HepG2 (cell line): ENCODE results near the gene SYMPK. TPM values are rescaled to one million over a fixed set of nuclear protein-coding genes. Genes with fewer than 3 reads are reported as not detected.

Experiments
- CHD2 ChIP-seq: IDR thresholded peaks from 2 replicates; pipeline ENCODE4 v1.6.1; 2011; ENCODE audit warnings: low read depth, low read length, improper control_type of control experiment
- MAZ ChIP-seq, 2 experiments: sonication (generic) in 1 of 2; formaldehyde crosslinking in 1 of 2; IDR thresholded peaks; 2 replicates each; pipeline versions ENCODE4 v1.5.0 to v1.6.1; 2012 to 2020; ENCODE audit warnings: low read depth in 2 of 2, mild to moderate bottlenecking in 2 of 2, borderline replicate concordance in 1 of 2, improper control_type of control experiment in 1 of 2, low read length in 1 of 2, missing genetic modification reagents in 1 of 2, moderate library complexity in 1 of 2
- MED8 ChIP-seq: sonication (generic); formaldehyde crosslinking; IDR thresholded peaks from 2 replicates; pipeline ENCODE4 v1.8.1; 2023; ENCODE audit warnings: mild to moderate bottlenecking, missing genetic modification reagents; ENCODE audit not compliant: insufficient replicate concordance
- RFXANK ChIP-seq: IDR thresholded peaks from 2 replicates; pipeline ENCODE4 v1.6.1; 2016
- THAP11 ChIP-seq: IDR thresholded peaks from 2 replicates; pipeline ENCODE4 v1.6.1; 2016; ENCODE audit warnings: missing biosample characterization, missing genetic modification reagents
- ZEB1 ChIP-seq: IDR thresholded peaks from 2 replicates; pipeline ENCODE4 v1.6.1; 2012; ENCODE audit warnings: mild to moderate bottlenecking, low read depth, inconsistent platforms; ENCODE audit not compliant: insufficient replicate concordance
- ZNF296 ChIP-seq: sonication (generic); formaldehyde crosslinking; conservative IDR thresholded peaks from 2 replicates; pipeline ENCODE4 v1.5.0; 2020; ENCODE audit warnings: mild to moderate bottlenecking, missing genetic modification reagents
- polyA plus RNA-seq, 8 experiments: library from polyadenylated mRNA; depleted of rRNA in 3 of 8; stranded (reverse) in 7 of 8; unstranded in 1 of 8; fragments of >200 nt; fragmentation: Illumina TruSeq in 4 of 8; extraction: Trizol in 4 of 8; gene quantifications; 2 replicates each; pipeline versions ENCODE4 v1.2.1 to v1.2.3, GENCODE V29; 2011 to 2016; ENCODE audit warnings: low read depth in 4 of 8, missing spikeins in 1 of 8, mixed read lengths in 1 of 8; ENCODE audit not compliant: insufficient read depth in 1 of 8
- total RNA-seq, 5 experiments: library from RNA; depleted of rRNA; stranded (reverse); fragments of >200 nt; fragmentation: Illumina TruSeq; extraction: Trizol; gene quantifications; 2 replicates each; pipeline ENCODE4 v1.2.3, GENCODE V29; 2016; ENCODE audit warnings: low read depth in 1 of 5
- TF ChIP-seq, protein P1 (sequence below): sonication (generic); formaldehyde crosslinking; IDR thresholded peaks from 2 replicates; pipeline ENCODE4 v1.5.0; 2020; ENCODE audit warnings: mild to moderate bottlenecking, missing genetic modification reagents
- TF ChIP-seq, protein P2 (sequence below), 2 experiments: sonication (generic) in 1 of 2; formaldehyde crosslinking in 1 of 2; IDR thresholded peaks; 2 replicates each; pipeline versions ENCODE4 v1.4.0 to v1.6.1; 2016 to 2020; ENCODE audit warnings: borderline replicate concordance in 1 of 2, low read depth in 1 of 2, mild to moderate bottlenecking in 1 of 2, missing genetic modification reagents in 1 of 2
- TF ChIP-seq, protein P3 (sequence below): sonication (generic); formaldehyde crosslinking; IDR thresholded peaks from one replicate; pipeline ENCODE4 v1.5.1; 2020; ENCODE audit warnings: mild to moderate bottlenecking, missing genetic modification reagents; ENCODE audit errors: not compliant biosample characterization

Gene SYMPK
- total and polyA plus RNA-seq, 2 of the 13 experiments (the other 11 are each of a cell fraction or from before 2014, with no cell fraction given): 21.9 to 55.7 TPM

DNA sequence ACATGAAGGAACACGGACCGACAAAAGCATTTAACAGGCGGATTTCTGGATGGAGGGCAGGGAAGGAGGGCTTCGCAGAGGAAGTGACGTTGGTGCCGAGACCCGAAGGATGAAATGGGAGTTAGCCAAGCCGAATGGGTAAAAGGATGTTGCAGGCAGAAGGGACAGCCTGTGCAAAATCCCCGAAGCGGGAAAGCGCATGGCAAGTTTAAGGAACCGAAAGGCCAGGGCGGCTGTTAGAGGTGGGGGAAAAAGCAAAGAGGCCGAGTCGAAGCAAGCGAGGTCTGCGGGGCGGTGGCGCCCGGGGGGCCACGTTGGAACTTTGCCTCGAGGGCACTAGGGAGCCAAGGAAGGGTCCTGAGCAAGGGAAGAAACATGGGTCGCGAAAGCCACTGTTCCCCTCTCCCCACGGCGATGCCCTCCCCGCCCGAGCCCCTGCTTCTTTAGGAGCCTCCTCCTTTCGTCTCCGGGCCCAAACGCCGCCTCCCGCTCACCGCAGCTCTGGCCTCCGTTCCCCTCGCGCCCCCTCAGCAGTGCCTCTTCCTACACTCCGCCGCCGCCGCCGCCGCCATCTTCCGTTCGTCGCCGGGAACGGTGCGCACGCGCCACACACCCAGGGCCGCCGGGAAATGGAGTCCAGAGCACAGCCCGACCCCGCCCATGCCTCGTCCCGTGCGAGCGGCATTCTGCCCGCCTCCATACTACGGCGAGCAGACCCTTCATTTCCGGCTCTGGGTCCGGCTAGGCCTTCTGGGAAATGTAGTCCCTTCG, at the start of gene SYMPK (continued):
- TF ChIP-seq ZNF296 (CRISPR knock-in tag) (no peak), MED8 (CRISPR knock-in tag) (peak; percentile 62), THAP11 (CRISPR knock-in tag) (peak; percentile 98), RFXANK (no peak), CHD2 (peak; percentile 40; the same call in 1 of the 2 replicates), MAZ (IDR thresholded peaks at IDR 0.05; ENCODE audit: borderline replicate concordance, low read depth, low read length) (no peak), MAZ (CRISPR knock-in tag; IDR thresholded peaks at IDR 0.05; ENCODE audit: low read depth) (peak; percentile 86), ZEB1 (no peak)
- TF ChIP-seq, protein P1, sequence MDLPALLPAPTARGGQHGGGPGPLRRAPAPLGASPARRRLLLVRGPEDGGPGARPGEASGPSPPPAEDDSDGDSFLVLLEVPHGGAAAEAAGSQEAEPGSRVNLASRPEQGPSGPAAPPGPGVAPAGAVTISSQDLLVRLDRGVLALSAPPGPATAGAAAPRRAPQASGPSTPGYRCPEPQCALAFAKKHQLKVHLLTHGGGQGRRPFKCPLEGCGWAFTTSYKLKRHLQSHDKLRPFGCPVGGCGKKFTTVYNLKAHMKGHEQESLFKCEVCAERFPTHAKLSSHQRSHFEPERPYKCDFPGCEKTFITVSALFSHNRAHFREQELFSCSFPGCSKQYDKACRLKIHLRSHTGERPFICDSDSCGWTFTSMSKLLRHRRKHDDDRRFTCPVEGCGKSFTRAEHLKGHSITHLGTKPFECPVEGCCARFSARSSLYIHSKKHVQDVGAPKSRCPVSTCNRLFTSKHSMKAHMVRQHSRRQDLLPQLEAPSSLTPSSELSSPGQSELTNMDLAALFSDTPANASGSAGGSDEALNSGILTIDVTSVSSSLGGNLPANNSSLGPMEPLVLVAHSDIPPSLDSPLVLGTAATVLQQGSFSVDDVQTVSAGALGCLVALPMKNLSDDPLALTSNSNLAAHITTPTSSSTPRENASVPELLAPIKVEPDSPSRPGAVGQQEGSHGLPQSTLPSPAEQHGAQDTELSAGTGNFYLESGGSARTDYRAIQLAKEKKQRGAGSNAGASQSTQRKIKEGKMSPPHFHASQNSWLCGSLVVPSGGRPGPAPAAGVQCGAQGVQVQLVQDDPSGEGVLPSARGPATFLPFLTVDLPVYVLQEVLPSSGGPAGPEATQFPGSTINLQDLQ: no peak
- TF ChIP-seq, protein P2, sequence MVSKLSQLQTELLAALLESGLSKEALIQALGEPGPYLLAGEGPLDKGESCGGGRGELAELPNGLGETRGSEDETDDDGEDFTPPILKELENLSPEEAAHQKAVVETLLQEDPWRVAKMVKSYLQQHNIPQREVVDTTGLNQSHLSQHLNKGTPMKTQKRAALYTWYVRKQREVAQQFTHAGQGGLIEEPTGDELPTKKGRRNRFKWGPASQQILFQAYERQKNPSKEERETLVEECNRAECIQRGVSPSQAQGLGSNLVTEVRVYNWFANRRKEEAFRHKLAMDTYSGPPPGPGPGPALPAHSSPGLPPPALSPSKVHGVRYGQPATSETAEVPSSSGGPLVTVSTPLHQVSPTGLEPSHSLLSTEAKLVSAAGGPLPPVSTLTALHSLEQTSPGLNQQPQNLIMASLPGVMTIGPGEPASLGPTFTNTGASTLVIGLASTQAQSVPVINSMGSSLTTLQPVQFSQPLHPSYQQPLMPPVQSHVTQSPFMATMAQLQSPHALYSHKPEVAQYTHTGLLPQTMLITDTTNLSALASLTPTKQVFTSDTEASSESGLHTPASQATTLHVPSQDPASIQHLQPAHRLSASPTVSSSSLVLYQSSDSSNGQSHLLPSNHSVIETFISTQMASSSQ (IDR thresholded peaks at IDR 0.05; ENCODE audit: low read depth): no peak; the same call in 1 of the 2 replicates
- TF ChIP-seq, protein P2 (CRISPR knock-in tag; IDR thresholded peaks at IDR 0.05; ENCODE audit: borderline replicate concordance): peak; percentile 82; the same call in 1 of the 2 replicates
- TF ChIP-seq, protein P3, sequence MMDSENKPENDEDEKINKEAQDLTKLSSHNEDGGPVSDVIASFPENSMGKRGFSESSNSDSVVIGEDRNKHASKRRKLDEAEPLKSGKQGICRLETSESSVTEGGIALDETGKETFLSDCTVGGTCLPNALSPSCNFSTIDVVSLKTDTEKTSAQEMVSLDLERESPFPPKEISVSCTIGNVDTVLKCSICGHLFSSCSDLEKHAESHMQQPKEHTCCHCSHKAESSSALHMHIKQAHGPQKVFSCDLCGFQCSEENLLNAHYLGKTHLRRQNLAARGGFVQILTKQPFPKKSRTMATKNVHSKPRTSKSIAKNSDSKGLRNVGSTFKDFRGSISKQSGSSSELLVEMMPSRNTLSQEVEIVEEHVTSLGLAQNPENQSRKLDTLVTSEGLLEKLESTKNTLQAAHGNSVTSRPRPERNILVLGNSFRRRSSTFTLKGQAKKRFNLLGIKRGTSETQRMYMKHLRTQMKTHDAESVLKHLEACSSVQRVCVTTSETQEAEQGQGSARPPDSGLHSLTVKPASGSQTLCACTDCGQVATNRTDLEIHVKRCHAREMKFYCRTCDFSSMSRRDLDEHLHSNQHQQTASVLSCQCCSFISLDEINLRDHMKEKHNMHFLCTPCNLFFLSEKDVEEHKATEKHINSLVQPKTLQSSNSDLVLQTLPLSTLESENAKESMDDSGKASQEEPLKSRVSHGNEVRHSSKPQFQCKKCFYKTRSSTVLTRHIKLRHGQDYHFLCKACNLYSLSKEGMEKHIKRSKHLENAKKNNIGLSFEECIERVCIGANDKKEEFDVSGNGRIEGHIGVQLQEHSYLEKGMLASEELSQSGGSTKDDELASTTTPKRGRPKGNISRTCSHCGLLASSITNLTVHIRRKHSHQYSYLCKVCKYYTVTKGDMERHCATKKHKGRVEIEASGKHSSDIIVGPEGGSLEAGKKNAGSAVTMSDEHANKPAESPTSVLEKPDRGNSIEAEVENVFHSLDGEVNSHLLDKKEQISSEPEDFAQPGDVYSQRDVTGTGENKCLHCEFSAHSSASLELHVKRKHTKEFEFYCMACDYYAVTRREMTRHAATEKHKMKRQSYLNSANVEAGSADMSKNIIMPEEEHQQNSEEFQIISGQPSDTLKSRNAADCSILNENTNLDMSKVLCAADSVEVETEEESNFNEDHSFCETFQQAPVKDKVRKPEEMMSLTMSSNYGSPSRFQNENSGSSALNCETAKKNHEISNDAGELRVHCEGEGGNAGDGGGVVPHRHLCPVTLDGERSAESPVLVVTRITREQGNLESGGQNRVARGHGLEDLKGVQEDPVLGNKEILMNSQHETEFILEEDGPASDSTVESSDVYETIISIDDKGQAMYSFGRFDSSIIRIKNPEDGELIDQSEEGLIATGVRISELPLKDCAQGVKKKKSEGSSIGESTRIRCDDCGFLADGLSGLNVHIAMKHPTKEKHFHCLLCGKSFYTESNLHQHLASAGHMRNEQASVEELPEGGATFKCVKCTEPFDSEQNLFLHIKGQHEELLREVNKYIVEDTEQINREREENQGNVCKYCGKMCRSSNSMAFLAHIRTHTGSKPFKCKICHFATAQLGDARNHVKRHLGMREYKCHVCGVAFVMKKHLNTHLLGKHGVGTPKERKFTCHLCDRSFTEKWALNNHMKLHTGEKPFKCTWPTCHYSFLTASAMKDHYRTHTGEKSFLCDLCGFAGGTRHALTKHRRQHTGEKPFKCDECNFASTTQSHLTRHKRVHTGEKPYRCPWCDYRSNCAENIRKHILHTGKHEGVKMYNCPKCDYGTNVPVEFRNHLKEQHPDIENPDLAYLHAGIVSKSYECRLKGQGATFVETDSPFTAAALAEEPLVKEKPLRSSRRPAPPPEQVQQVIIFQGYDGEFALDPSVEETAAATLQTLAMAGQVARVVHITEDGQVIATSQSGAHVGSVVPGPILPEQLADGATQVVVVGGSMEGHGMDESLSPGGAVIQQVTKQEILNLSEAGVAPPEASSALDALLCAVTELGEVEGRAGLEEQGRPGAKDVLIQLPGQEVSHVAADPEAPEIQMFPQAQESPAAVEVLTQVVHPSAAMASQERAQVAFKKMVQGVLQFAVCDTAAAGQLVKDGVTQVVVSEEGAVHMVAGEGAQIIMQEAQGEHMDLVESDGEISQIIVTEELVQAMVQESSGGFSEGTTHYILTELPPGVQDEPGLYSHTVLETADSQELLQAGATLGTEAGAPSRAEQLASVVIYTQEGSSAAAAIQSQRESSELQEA (CRISPR knock-in tag): peak; percentile 26
